CD4-positive, alpha-beta T cell treated with Interferon alpha-2 for 1 hour (primary cell): Measurements from ENCODE around the gene DAPK2.

Experiments used
- DNase-seq, 2 donors: peaks; one replicate each; pipeline ENCODE4 v3.0.0-alpha.2; 2020 to 2022

DAPK2 gene

GRCh38 chr15:64052925-64053491 is 6.7 kb upstream of the DAPK2 start:
- DNase-seq, result no peak

- no peak for DNase-seq
Measured at GRCh38 chr15:64051407-64052259, 5.3 kb upstream of the DAPK2 start.

GRCh38 chr15:64051093-64051402 is 4.8 kb upstream of the DAPK2 start:
- DNase-seq, result no peak

GRCh38 chr15:64050281-64051092 is 4.2 kb upstream of the DAPK2 start:
- DNase-seq, result no peak

- DNase-seq, result no peak
Measured at GRCh38 chr15:64048781-64049460, 2.6 kb upstream of the DAPK2 start.

GRCh38 chr15:64045774-64046420 is 388 bp downstream of the DAPK2 start:
- DNase-seq, result no peak

- DNase-seq, result no peak
Measured at GRCh38 chr15:64045101-64045435, 1.2 kb downstream of the DAPK2 start.

GRCh38 chr15:64044300-64045100 is 1.8 kb downstream of the DAPK2 start:
- no peak for DNase-seq

GRCh38 chr15:64038878-64039610 is 7.2 kb downstream of the DAPK2 start:
- no peak for DNase-seq

- no peak for DNase-seq
Measured at GRCh38 chr15:64037966-64038365, 8.3 kb downstream of the DAPK2 start.

GRCh38 chr15:64037116-64037515 is 9.2 kb downstream of the DAPK2 start:
- DNase-seq, result no peak

- no peak for DNase-seq
Measured at GRCh38 chr15:64035525-64035924, 10.8 kb downstream of the DAPK2 start.

- DNase-seq, result no peak
Measured at GRCh38 chr15:64034519-64034918, 11.8 kb downstream of the DAPK2 start.

GRCh38 chr15:64032329-64032728 is 14.0 kb downstream of the DAPK2 start:
- DNase-seq, result no peak

- no peak for DNase-seq
Measured at GRCh38 chr15:64030123-64030522, 16.2 kb downstream of the DAPK2 start.

GRCh38 chr15:64029633-64030032 is 16.7 kb downstream of the DAPK2 start:
- DNase-seq, result no peak

- DNase-seq, result no peak
Measured at GRCh38 chr15:64029110-64029509, 17.2 kb downstream of the DAPK2 start.

GRCh38 chr15:64026591-64026990 is 19.7 kb downstream of the DAPK2 start:
- no peak for DNase-seq

GRCh38 chr15:64024172-64025050 is 21.9 kb downstream of the DAPK2 start:
- DNase-seq, result no peak

GRCh38 chr15:64023220-64023619 is 23.1 kb downstream of the DAPK2 start:
- no peak for DNase-seq
